H1 (cell line): ENCODE data around the gene ANGPTL4. TPM values are rescaled to one million over a fixed set of nuclear protein-coding genes. Genes with fewer than 3 reads are reported as not detected.

Experiments
- CTCF ChIA-PET: fragments of 300-600 bp; sonication (Branson Sonifier 250); formaldehyde crosslinking; loops from one replicate; lab custom pipeline; 2021; ENCODE audit not compliant: partially characterized antibody; lab: Charles Lee
- POLR2A ChIA-PET: fragments of 300-600 bp; sonication (Branson Sonifier 250); formaldehyde crosslinking; loops from one replicate; lab custom pipeline; 2021; ENCODE audit warnings: inconsistent platforms; ENCODE audit not compliant: partially characterized antibody; lab: Charles Lee
- DNase-seq, 2 experiments: peaks; one replicate each; pipeline versions ENCODE4 v3.0.0 to v3.0.0-alpha.2; 2010 to 2022; ENCODE audit warnings: low spot score in 2 of 2, low read depth in 1 of 2, mixed read lengths in 1 of 2
- FAIRE-seq: peaks from 2 replicates; lab custom pipeline; 2011; peaks lifted over from hg19 to GRCh38; lab: Jason Lieb, UNC
- H2AFZ ChIP-seq: 2 replicates; pipeline ENCODE4 v1.8.1; 2012; ENCODE audit warnings: low read length, inconsistent platforms
- H2AK5ac ChIP-seq: 2 replicates; pipeline ENCODE4 v1.6.1; 2013; ENCODE audit warnings: low read depth, low read length
- H2BK120ac ChIP-seq: replicated peaks from 2 replicates; pipeline ENCODE3; 2013; ENCODE audit warnings: low read depth, low read length, inconsistent platforms
- H2BK12ac ChIP-seq: 2 replicates; pipeline ENCODE4 v1.6.1; 2013; ENCODE audit warnings: low read depth, low read length
- H2BK15ac ChIP-seq: 2 replicates; pipeline ENCODE4 v1.6.1; 2013; ENCODE audit warnings: low read length
- H2BK20ac ChIP-seq: 2 replicates; pipeline ENCODE4 v1.6.1; 2013; ENCODE audit warnings: low read length
- H2BK5ac ChIP-seq: 2 replicates; pipeline ENCODE4 v1.6.1; 2013; ENCODE audit warnings: low read depth, low read length
- H3K14ac ChIP-seq: 2 replicates; pipeline ENCODE4 v1.6.1; 2013; ENCODE audit warnings: inconsistent platforms; ENCODE audit not compliant: insufficient read length
- H3K18ac ChIP-seq: 2 replicates; pipeline ENCODE4 v1.6.1; 2013; ENCODE audit warnings: low read length; ENCODE audit errors: extremely low read depth
- H3K23ac ChIP-seq: 2 replicates; pipeline ENCODE4 v1.6.1; 2013; ENCODE audit warnings: inconsistent platforms; ENCODE audit not compliant: insufficient read length
- H3K23me2 ChIP-seq: 2 replicates; pipeline ENCODE4 v1.6.1; 2013; ENCODE audit warnings: low read depth, low read length
- H3K27ac ChIP-seq: 2 replicates; pipeline ENCODE4 v1.6.1; 2011; ENCODE audit warnings: low read depth, low read length, inconsistent platforms
- H3K27me3 ChIP-seq, 4 experiments: replicated peaks in 1 of 4; 1 replicate in 1 of 4; 2 replicates in 3 of 4; pipeline versions ENCODE4 v1.6.1 to v1.8.1; 2011 to 2013; ENCODE audit warnings: low read length in 3 of 4, mild to moderate bottlenecking in 3 of 4, inconsistent platforms in 2 of 4, mixed read lengths in 2 of 4, moderate library complexity in 1 of 4; ENCODE audit not compliant: control insufficient read depth in 3 of 4, insufficient read depth in 3 of 4; ENCODE audit errors: extremely low read depth in 1 of 4
- H3K36me3 ChIP-seq, 4 experiments: 2 replicates each; pipeline versions ENCODE4 v1.6.1 to v1.8.1; 2011 to 2013; ENCODE audit warnings: mild to moderate bottlenecking in 4 of 4, low read length in 3 of 4, moderate library complexity in 2 of 4, control low read depth in 1 of 4, inconsistent platforms in 1 of 4; ENCODE audit not compliant: insufficient read depth in 4 of 4, control insufficient read depth in 2 of 4
- H3K4ac ChIP-seq: replicated peaks from 2 replicates; pipeline ENCODE3; 2013; ENCODE audit warnings: low read length, low read depth, mixed read lengths, inconsistent platforms; ENCODE audit not compliant: insufficient read length
- H3K4me1 ChIP-seq, 4 experiments: replicated peaks in 1 of 4; 1 replicate in 1 of 4; 2 replicates in 3 of 4; pipeline versions ENCODE4 v1.6.1 to v1.8.1; 2011 to 2013; ENCODE audit warnings: low read length in 3 of 4, inconsistent platforms in 2 of 4, mixed read lengths in 1 of 4; ENCODE audit not compliant: insufficient read depth in 4 of 4, control insufficient read depth in 3 of 4
- H3K4me2 ChIP-seq, 2 experiments: 2 replicates each; pipeline versions ENCODE4 v1.6.1 to v1.8.1; 2011 to 2013; ENCODE audit warnings: low read depth in 2 of 2, low read length in 2 of 2, control low read depth in 1 of 2, inconsistent platforms in 1 of 2, mild to moderate bottlenecking in 1 of 2; ENCODE audit not compliant: insufficient read depth in 1 of 2
- H3K4me3 ChIP-seq, 4 experiments: fragments of 200-600, 300-600 bp in 1 of 4; sonication (generic), shearing (Covaris generic), sonication (Bioruptor Twin) in 1 of 4; 2 replicates each; pipeline versions ENCODE4 v1.5.1 to v1.8.1; 2011 to 2016; ENCODE audit warnings: low read length in 4 of 4, low read depth in 3 of 4, control low read depth in 2 of 4, inconsistent platforms in 2 of 4, mild to moderate bottlenecking in 2 of 4, mixed read lengths in 1 of 4, moderate library complexity in 1 of 4; ENCODE audit not compliant: insufficient read depth in 2 of 4; ENCODE audit errors: extremely low read depth in 1 of 4
- H3K56ac ChIP-seq: replicated peaks from 2 replicates; pipeline ENCODE3; 2013; ENCODE audit warnings: low read depth, mild to moderate bottlenecking, mixed read lengths, low read length, inconsistent platforms; ENCODE audit not compliant: insufficient read length
- H3K79me1 ChIP-seq: 2 replicates; pipeline ENCODE4 v1.6.1; 2013; ENCODE audit warnings: low read depth, low read length, control low read depth
- H3K79me2 ChIP-seq, 2 experiments: 2 replicates each; pipeline versions ENCODE4 v1.6.1 to v1.8.1; 2012 to 2013; ENCODE audit warnings: low read length in 2 of 2, mild to moderate bottlenecking in 2 of 2, inconsistent platforms in 1 of 2; ENCODE audit not compliant: insufficient read depth in 2 of 2, control insufficient read depth in 1 of 2
- H3K9ac ChIP-seq, 4 experiments: replicated peaks in 1 of 4; 1 replicate in 1 of 4; 2 replicates in 3 of 4; pipeline versions ENCODE4 v1.6.1 to v1.8.1; 2011 to 2013; ENCODE audit warnings: low read depth in 3 of 4, low read length in 3 of 4, control low read depth in 2 of 4, mild to moderate bottlenecking in 2 of 4, moderate library complexity in 2 of 4, inconsistent platforms in 1 of 4; ENCODE audit errors: extremely low read depth in 1 of 4
- H3K9me3 ChIP-seq, 2 experiments: 2 replicates each; pipeline versions ENCODE4 v1.6.1 to v1.8.1; 2012 to 2013; ENCODE audit warnings: mild to moderate bottlenecking in 2 of 2, moderate library complexity in 2 of 2, control low read depth in 1 of 2, inconsistent platforms in 1 of 2, low read depth in 1 of 2, low read length in 1 of 2, mixed read lengths in 1 of 2; ENCODE audit not compliant: insufficient read depth in 2 of 2
- H4K20me1 ChIP-seq, 2 experiments: replicated peaks in 1 of 2; 2 replicates each; pipeline versions ENCODE3 to v1.8.1; 2011 to 2013; ENCODE audit warnings: inconsistent platforms in 2 of 2, low read length in 2 of 2, mild to moderate bottlenecking in 1 of 2; ENCODE audit not compliant: insufficient read depth in 2 of 2, control insufficient read depth in 1 of 2
- H4K5ac ChIP-seq: 2 replicates; pipeline ENCODE4 v1.6.1; 2013; ENCODE audit warnings: low read length, low read depth, mixed read lengths, inconsistent platforms; ENCODE audit not compliant: insufficient read length
- H4K8ac ChIP-seq: 2 replicates; pipeline ENCODE4 v1.8.0; 2013; ENCODE audit warnings: mild to moderate bottlenecking, moderate library complexity, low read length, inconsistent platforms; ENCODE audit not compliant: insufficient read depth; ENCODE audit errors: extremely low read depth
- H4K91ac ChIP-seq: replicated peaks from 2 replicates; pipeline ENCODE3; 2013; ENCODE audit warnings: low read length, mixed read lengths, inconsistent platforms; ENCODE audit not compliant: insufficient read length
- ASH2L ChIP-seq: fragments of 200-600, 300-600 bp; sonication (generic); IDR thresholded peaks from one replicate; pipeline ENCODE4 v1.7.1; 2017; ENCODE audit warnings: low read length
- EGR1 ChIP-seq: IDR thresholded peaks from 2 replicates; pipeline ENCODE4 v1.6.1; 2011; ENCODE audit warnings: low read depth, low read length, borderline replicate concordance
- GTF2F1 ChIP-seq: IDR thresholded peaks from 2 replicates; pipeline ENCODE4 v1.6.1; 2012; ENCODE audit warnings: low read depth, low read length, improper control_type of control experiment, borderline replicate concordance
- KDM4A ChIP-seq: IDR thresholded peaks from one replicate; pipeline ENCODE4 v1.7.1; 2012; ENCODE audit warnings: low read depth, mild to moderate bottlenecking, moderate library complexity, low read length, inconsistent platforms; ENCODE audit not compliant: severe bottlenecking
- NANOG ChIP-seq: IDR thresholded peaks from 2 replicates; pipeline ENCODE4 v1.6.1; 2011; ENCODE audit warnings: low read length, low read depth, mild to moderate bottlenecking, inconsistent platforms; ENCODE audit not compliant: insufficient read depth, poor library complexity, severe bottlenecking
- RBBP5 ChIP-seq: IDR thresholded peaks from 2 replicates; pipeline ENCODE4 v1.7.1; 2012; ENCODE audit warnings: low read depth, mild to moderate bottlenecking, inconsistent platforms, low read length, moderate library complexity, borderline replicate concordance
- SAP30 ChIP-seq: fragments of 300-600 bp; sonication (generic); IDR thresholded peaks from 2 replicates; pipeline ENCODE4 v1.7.1; 2012; ENCODE audit warnings: low read length, moderate library complexity, mild to moderate bottlenecking, inconsistent platforms; ENCODE audit not compliant: insufficient read depth, insufficient replicate concordance
- SP1 ChIP-seq: IDR thresholded peaks from 2 replicates; pipeline ENCODE4 v1.6.1; 2011; ENCODE audit warnings: low read depth, low read length
- TAF1 ChIP-seq: IDR thresholded peaks from 2 replicates; pipeline ENCODE4 v1.6.1; 2011; ENCODE audit warnings: mild to moderate bottlenecking, low read depth, low read length
- TEAD4 ChIP-seq: IDR thresholded peaks from 2 replicates; pipeline ENCODE4 v1.6.1; 2012; ENCODE audit warnings: low read depth, low read length, inconsistent platforms, mixed read lengths
- YY1 ChIP-seq: IDR thresholded peaks from 2 replicates; pipeline ENCODE4 v1.6.1; 2011; ENCODE audit warnings: low read depth, mild to moderate bottlenecking, low read length
- WGBS, 2 experiments: shearing (Covaris generic) in 1 of 2; methylation state at CpG; one replicate each; pipeline versions ENCODE4 v1.1.6 to v1.1.7; 2013 to 2015; ENCODE audit warnings: low lambda C conversion rate in 2 of 2, mixed read lengths in 2 of 2, inconsistent platforms in 1 of 2, low coverage in 1 of 2, missing lambda C conversion rate in 1 of 2; ENCODE audit not compliant: insufficient replicate concordance in 2 of 2, insufficient coverage in 1 of 2, insufficient read length in 1 of 2; ENCODE audit errors: extremely low coverage in 1 of 2, missing lambda C conversion rate in 1 of 2; 5-methylcytosine and 5-hydroxymethylcytosine counted together
- polyA plus RNA-seq, 7 experiments: library from polyadenylated mRNA; depleted of rRNA in 3 of 7; stranded (reverse) in 5 of 7; unstranded in 2 of 7; fragments of >200 nt in 5 of 7; fragments of 200-250 nt in 2 of 7; gene quantifications; 1 replicate in 5 of 7; 2 replicates in 1 of 7; 4 replicates in 1 of 7; pipeline versions ENCODE4 v1.2.1 to v1.2.3, GENCODE V29; 2011 to 2013; ENCODE audit warnings: missing spikeins in 2 of 7, mixed read lengths in 2 of 7
- total RNA-seq: library from RNA; stranded (reverse); fragmentation: NEBNext Ultra II Directional; extraction: Animal tissue kit (Norgen Biotek cat#: 25700); gene quantifications from 2 replicates; pipeline ENCODE4 v1.2.1, GENCODE V29; 2021
- TF ChIP-seq, protein P1 (sequence below): IDR thresholded peaks from 2 replicates; pipeline ENCODE4 v1.6.1; 2012; ENCODE audit warnings: inconsistent platforms
- TF ChIP-seq, protein P2 (sequence below): IDR thresholded peaks from 2 replicates; pipeline ENCODE4 v1.6.1; 2012; ENCODE audit warnings: inconsistent platforms

ANGPTL4 gene
- total and polyA plus RNA-seq, 2 of the 8 experiments (the other 6 are each of a cell fraction or from before 2014, with no cell fraction given), result 2.3 to 6.5 TPM

DNA sequence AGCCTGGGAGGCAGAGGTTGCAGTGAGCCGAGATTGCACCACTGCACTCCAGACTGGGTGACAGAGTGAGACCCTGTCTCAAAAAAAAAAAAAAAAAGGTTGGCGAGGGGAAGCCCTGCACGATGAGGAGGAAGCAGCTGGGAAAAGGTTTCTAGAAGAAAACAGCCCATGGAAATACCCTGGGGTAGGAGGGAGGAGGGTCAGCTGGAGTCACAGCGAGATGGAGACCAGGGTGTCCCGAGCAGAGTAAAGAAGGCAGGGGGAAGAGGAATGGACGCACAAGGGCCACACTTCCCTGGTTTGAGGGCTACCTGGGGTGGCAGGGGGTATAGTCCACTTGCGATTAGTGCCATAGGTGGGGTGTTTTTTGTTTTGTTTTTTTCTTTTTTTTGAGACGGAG lies 27.3 kb upstream of the ANGPTL4 start:
- Histone ChIP-seq H3K9me3 (no peaks in the 10 kb centered on the region), H3K9ac (no peak overlapping the region), H3K27ac (no peak overlapping the region), H3K4ac (no peak overlapping the region), H4K5ac (no peak overlapping the region), H3K4me2 (no peak overlapping the region), H2BK12ac (no peak overlapping the region), H2BK15ac (no peak overlapping the region), H3K79me2 (no peaks in the 10 kb centered on the region), H3K18ac (no peak overlapping the region), H2BK120ac (no peak overlapping the region), H4K8ac (no peak overlapping the region), H3K23ac (no peak overlapping the region), H3K27me3 (peaks cover 21 to 33% (median 29%) of the 10 kb centered on the region in 4 experiments), H3K23me2 (peaks cover 16% of the 10 kb centered on the region; the same call in 1 of the 2 replicates), H4K91ac (no peak overlapping the region), H2BK20ac (no peak overlapping the region), H3K36me3 (0 out of 8 replicates have a peak, but pooled peaks cover 0 to 4% (median 0%) of the 10 kb centered on the region in 4 experiments), H2BK5ac (no peak overlapping the region), H2AFZ (no peak overlapping the region), H2AK5ac (no peak overlapping the region), H3K56ac (no peak overlapping the region), H3K4me1 (peaks cover 0 to 21% (median 10%) of the 10 kb centered on the region in 4 experiments; a peak in 6 of 7 replicates), H4K20me1 (peaks cover 0 to 2% of the 10 kb centered on the region in 2 experiments), H3K14ac (no peak overlapping the region), H3K4me3 (no peak overlapping the region), H3K79me1 (no peaks in the 10 kb centered on the region)
- 89% methylated on average over 5 of the region's 8 CpGs; no CpG with 5 or more reads in 1 of the 2 experiments for WGBS, 2 experiments
- ChIA-PET POLR2A (interaction anchor here (27.1 kb wide), 1 partner anchor 23 kb away, joined by 583 read pairs; the partner anchor contains the start of genes CD320, NDUFA7 and RPS28), CTCF (interaction anchor here (0.6 to 3.7 kb wide), 5 partner anchors 10 to 72 kb away, joined by 4 to 32 read pairs (median 5); partner anchors contain the start of genes NDUFA7 and RPS28)
- TF ChIP-seq KDM4A (no peak), ASH2L (no peak), RBBP5 (no peak), GTF2F1 (no peak), TAF1 (no peak), EGR1 (no peak), YY1 (no peak), TEAD4 (no peak), NANOG (no peak), SAP30 (no peak), SP1 (no peak)
- TF ChIP-seq, protein P1, sequence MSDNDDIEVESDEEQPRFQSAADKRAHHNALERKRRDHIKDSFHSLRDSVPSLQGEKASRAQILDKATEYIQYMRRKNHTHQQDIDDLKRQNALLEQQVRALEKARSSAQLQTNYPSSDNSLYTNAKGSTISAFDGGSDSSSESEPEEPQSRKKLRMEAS, result no peak
- TF ChIP-seq, protein P2, sequence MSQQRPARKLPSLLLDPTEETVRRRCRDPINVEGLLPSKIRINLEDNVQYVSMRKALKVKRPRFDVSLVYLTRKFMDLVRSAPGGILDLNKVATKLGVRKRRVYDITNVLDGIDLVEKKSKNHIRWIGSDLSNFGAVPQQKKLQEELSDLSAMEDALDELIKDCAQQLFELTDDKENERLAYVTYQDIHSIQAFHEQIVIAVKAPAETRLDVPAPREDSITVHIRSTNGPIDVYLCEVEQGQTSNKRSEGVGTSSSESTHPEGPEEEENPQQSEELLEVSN, result no peak
- FAIRE-seq, result no peak
- DNase-seq, result no peak
